ENCODE measurements around the gene VAV2.

- TF ChIP-seq CTCF (IDR thresholded peaks at IDR 0.05; ENCODE audit: insufficient read depth, low read length, poor library complexity, severe bottlenecking), result no peak
- TF ChIP-seq EZH2phosphoT487 (conservative IDR thresholded peaks at IDR 0.05; ENCODE audit: low read length), result no peak
These were observed 229.4 kb downstream of the VAV2 start for GRCh38 chr9:133762488-133763271.
